GDM1 (cell line): ENCODE results near the gene CNOT11.
"Not testable (repeated sequence)": the region's sequence is repeated elsewhere in the genome, so short reads cannot be mapped to it uniquely, and the experiment has no call there.

ENCODE experiments used
- DNase-seq: peaks from one replicate; lab custom pipeline; 2025; lab: John Stamatoyannopoulos, UW

CNOT11 gene

GRCh38 chr2:101252408-101253012, at the start of gene CNOT11:
Gene CNOT11 (plus strand): TSS chr2:101252886. CDS start chr2:101252965, 79 bp downstream.
- DNase-seq: peak; percentile 97

- no peak for DNase-seq
Observed at GRCh38 chr2:101204400-101205115, 48.1 kb upstream of the CNOT11 start.

DNA sequence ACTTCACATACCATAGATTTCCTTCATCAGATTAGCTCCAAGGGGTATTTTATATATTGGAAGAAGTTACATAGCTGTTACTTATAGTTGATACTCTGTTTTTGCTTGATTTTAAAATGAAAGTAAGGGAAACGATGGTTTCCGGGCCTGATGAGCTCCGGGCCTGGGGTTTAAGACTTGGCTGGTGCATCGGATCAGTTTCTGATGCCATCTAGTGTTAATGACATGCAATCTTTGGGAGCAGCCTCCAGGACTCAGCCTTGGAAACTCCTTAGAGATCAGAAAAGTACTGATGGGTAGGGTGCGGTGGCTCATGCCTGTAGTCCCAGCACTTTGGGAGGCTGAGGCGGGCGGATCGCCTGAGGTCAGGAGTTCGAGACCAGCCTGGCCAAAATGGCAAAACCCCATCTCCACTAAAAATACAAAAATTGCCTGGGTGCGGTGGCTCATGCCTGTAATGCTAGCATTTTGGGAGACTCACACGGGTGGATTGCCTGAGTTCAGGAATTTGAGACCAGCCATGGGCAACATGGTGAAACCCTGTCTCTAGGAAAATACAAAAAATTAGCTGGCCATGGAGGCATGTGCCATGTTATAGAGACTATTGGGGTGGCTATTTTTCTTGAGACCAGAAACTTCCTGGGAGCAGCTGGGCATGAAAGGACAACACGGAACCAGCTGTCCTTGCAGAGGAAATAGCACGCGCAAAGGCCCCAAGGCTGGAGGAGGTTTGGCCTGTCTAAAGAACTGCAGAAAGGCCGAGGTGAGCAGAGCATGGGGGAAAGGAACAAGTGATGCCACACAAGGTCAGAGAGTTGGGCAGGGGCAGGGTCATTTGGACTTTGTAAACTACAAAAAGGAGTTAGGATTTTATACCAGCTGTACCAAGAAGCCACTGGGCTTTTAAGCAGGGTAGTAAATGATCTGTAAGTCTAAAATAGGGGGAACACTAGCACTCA, 46.9 kb upstream of the CNOT11 start:
- peak; percentile 47 for DNase-seq

DNA sequence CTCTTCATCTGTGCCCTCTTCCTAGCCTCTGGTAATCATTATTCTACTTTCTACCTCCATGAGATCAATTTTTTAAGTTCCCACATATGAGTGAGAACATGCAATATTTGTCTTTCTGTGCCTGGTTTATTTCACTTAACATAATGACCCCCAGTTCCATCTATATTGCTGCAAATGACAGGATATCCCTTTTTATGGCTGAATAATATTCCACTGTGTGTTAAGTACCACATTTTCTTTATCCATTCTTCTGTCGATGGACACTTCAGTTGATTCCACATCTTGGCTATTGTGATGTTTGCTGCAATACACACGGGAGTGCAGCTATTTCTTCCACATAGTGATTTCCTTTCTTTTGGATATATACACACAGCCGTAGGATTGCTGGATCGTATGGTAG, 43.9 kb upstream of the CNOT11 start:
- DNase-seq: no peak

DNA sequence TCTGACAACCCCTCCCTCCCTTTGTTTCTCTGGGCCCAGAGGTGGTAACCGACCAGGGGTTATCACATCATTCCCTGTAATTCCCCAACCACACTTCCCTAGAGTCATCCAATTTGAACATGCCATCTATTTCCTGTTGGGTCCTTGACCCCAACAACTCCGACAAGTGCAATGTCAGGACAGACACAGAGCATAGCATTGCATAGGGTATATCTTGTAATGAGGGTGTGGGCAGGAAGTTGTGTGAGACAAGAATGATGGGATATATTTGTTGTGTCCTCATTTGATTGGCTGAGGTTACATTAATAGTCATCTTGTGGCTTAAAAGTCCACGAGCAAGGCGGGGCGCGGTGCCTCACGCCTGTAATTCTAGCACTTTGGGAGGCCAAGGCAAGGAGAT, 33.4 kb upstream of the CNOT11 start:
- no peak for DNase-seq

- not testable (repeated sequence) for DNase-seq
Observed at GRCh38 chr2:101220091-101220490, 32.6 kb upstream of the CNOT11 start.

- DNase-seq: peak; percentile 83
Observed at GRCh38 chr2:101223814-101224231, 28.9 kb upstream of the CNOT11 start.

DNA sequence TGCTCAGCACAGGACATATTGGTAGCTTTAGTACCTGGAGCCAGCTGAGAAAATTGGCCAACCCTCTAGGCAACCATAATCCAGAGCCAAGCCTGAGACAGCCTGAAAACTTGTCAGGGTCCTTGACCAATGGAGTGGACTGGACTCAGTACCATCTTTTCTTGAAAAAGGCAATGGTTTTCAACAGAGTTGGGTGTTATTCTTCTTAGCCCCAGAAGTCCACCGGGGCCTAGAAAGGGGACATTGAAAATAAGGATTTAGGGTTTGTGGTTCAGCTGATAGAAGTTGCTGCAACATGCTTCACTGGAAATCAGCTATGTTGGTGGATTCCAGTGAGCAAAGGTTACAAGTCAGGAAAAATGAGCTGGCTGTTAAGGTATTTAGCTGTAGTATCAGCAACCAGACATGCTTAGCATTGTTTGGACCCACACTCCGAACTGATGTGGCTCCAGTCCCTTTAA, 22.1 kb upstream of the CNOT11 start:
- DNase-seq: no peak

DNA sequence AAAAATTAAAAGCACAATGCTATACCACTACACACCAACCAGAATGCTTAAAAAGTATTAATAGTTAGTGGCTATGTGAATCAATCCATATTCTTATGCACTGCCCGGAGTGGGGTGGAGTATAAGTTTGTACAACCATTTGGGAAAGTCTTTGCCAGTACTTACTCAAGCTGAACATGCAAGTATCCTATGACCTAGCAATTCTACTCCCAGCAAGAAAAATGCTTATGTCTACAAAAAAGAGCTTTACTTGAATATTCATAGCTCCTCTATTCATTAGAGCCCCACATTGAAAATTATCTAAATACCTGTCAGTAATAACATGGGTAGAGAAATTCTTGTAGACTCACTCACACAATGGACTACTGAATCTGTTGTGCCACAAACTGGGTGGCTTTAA, 21.4 kb upstream of the CNOT11 start:
- no peak for DNase-seq

DNA sequence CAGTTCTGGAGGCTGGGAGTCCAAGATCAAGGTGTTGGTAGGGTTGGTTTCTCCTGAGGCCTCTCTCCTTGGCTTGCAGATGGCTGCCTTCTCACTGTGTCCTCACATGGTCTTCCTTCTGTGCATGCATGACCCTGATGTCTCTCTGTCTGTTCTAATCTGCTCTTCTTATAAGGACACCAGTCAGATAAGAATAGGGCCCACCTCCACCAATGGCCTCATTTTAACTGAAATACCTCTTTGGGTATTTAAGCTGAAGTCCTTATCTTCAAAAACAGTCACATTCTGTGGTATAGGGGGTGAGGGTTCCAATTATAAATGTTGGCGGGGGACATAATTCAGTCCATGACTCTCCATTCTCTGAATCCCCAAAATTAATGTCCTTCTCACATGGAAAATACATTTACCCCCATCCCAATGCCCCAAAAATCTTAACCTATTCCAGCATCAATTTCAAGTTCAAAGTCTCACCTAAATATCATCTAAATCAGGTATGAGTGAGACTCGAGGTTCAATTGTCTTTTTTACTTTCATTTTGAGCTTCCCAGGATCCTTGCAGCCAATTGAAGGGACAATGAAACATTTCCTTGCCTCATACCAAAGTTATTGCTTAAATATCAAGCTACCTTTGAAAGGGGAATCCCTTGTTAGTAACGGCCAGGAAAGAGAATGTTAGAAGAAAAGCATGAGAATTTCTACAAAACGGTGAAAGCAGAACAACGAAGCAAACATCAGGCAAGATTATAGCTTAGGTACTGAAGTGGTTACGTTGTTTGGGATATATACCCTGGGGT, 20.6 kb upstream of the CNOT11 start:
- DNase-seq: no peak

- DNase-seq: no peak
Observed at GRCh38 chr2:101232770-101233169, 19.9 kb upstream of the CNOT11 start.

DNA sequence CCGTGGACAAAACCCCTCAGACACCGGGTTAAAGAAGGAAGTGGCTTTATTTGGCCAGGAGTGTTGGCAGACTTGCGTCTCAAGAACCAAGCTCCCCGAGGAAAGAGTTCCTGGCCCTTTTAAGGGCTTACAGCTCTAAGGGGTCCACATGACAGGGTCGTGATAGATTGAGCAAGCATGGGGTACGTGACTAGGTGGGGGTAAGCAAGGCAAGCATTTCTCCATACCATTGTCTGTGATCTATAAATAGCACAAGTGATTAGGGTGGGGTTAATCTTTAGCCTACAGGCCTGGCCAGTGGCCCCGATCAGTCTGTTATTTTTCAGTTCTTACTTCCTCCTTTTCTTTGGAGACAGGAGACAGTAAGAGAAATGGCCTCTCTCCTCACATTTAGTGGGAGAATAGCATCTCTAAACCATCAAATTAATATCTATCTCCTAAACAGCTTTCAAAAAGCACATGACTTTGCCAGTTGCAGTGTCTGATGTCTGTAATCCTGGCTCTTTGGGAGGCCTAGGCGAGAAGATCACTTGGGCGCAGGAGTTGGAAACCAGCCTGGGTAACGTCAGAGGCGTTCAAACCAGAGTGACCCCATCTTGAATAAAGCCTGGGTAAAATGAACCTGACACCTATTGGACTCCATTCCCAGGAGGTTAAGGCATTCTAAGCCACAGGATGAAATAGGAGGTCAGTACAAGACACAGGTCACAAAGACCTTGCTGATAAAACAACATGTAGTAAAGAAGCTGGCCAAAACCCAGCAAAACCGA, 18.3 kb upstream of the CNOT11 start:
- no peak for DNase-seq

DNA sequence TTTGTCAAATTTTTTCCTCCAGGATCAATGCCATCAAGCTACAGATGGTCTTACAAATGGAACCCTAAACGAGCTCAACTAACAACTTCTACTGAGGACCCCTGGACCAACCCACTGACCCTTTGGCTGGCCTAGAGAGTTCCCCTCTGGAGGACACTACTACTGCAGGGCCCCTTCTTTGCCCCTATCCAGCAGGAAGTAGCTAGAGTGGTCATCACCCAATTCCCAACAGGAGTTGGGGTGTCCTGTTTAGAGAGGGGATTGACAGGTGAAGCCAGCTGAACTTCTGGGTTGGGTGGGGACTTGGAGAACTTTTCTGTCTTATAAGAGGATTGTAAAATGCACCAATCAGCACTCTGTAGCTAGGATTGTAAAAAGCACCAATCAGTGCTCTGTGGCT, 16.7 kb upstream of the CNOT11 start:
- not testable (repeated sequence) for DNase-seq

DNA sequence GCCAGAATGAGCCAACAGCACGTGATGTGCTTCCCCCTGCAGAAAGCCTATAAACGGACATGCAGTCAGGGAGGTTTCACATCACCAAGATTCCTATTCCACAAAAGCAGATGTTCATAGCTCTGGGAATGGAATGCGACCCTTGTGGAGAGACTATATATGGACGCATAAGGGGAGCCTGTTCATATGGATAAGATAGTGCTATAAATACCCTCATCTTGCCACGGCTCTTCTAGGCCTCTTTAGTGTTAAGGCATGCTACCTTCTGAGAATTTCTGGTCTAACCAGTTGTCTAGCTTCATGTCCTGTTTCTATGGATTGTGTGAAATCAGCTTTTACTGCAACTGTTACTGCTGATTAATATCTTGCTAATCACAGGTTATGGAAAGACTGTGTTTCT, 14.7 kb upstream of the CNOT11 start:
- DNase-seq: not testable (repeated sequence)

DNA sequence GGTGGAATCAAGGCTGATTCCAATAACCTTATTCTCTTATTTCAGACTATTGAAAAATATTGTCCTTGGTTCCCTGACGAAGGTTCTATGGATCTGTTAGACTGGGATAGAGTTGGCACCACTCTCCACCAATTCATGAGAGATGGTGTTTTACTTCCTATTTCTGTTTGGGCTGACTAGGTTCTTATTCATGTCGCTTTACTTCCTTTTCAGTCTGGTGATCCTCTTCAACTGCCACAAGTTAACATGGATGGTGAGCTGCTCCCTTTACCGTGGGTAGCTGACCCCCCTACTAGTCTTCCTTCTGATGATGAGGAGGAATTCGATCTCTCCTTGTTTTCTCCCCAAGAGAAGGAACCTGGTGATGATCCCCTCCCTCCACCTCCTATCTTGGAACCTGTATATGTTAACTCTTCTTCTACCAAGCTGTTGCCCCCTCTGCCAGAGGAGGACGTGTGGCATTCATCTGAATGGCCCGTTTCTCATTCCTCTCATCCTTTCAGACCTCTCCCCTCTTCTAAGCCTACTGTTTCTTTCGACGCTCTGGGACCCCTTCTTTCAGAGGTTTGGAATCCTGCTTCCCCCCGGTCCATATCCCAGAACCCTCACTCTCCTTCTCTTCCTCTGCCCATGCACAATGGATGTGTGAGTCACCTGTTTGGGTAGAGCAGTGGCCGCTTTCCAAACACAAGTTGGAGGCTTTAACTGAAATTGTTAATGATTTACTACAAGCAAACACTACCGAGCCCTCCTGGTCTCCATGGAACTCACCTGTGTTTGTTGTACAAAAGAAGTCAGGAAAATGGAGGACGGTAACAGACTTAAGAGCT, 13.5 kb upstream of the CNOT11 start:
- no peak for DNase-seq

DNA sequence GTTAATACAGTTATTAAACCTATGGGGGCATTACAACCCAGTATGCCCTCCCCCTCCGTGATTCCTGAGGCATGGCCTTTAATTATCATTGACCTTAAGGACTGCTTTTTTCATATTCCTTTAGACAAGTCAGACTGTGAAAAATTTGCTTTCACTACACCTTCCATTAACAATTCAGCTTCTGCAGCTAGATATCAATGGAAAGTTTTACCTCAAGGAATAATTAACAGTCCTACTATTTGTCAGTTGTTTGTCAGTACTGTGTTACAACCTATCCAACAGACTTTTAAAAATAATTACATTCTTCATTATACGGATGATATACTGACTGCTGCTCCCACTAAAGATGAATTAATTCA, 12.9 kb upstream of the CNOT11 start:
- not testable (repeated sequence) for DNase-seq

GRCh38 chr2:101240694-101241093, 12.0 kb upstream of the CNOT11 start:
- DNase-seq: not testable (repeated sequence)

GRCh38 chr2:101241158-101241557, 11.5 kb upstream of the CNOT11 start:
- no peak for DNase-seq

- not testable (repeated sequence) for DNase-seq
Observed at GRCh38 chr2:101244373-101244772, 8.3 kb upstream of the CNOT11 start.

- not testable (repeated sequence) for DNase-seq
Observed at GRCh38 chr2:101244899-101245298, 7.8 kb upstream of the CNOT11 start.
